Measurements from ENCODE around the gene STARD8.

DNA sequence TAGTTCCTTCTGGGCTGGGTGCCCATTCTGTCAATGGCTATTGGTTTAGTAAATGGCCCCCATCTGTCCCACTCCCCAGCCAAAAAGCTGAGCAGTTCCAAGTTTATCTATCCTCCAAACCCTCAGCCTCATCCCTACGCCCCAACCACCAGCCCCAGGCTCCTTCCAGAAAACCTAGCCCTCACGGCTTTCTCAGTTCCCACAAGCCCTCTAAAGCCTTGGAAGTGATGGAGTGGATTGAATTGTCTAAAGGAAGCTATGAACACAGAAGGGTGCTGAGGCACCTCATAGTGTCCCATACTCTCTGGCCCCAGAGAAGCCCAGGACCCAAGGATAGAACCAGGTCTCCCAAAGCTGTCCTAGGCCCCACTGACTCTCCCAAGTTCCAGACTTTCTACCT lies 105.8 kb downstream of the STARD8 start:
- TF ChIP-seq CTCF (IDR thresholded peaks at IDR 0.05) = no peak
- TF ChIP-seq EZH2 (IDR thresholded peaks at IDR 0.05; ENCODE audit: borderline replicate concordance, insufficient read depth, low read depth, low read length, poor library complexity, severe bottlenecking) = no peak

All from B cell (primary cell).